Measurements from ENCODE around the gene GNB3. TPM values are rescaled to one million over a fixed set of nuclear protein-coding genes. Genes with fewer than 3 reads are reported as not detected.

Gene GNB3
- total and polyA plus RNA-seq, 2 of the 4 experiments (the other 2 are of a cell fraction): 0.72 to 20.5 TPM

DNA sequence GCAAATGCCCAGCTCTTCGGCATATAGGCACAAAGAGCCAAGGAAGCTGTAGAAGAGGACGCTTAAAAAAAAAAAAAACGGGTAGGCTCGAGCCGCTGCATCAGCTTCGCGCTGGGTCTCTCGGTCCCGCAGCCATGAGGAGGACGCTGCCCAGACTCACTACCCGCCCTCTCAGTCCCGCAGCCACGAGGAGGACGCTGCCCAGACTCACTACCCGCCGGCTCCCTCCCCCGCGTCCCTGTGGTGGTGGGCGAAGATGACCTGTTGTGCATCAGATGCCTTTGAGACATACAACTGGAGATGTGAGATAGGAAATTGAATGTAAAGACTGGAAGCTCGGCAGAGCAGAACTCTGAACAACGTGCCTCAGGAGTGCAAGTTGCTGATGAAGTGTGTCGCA lies 43.8 kb downstream of the GNB3 start:
- in situ Hi-C loops (cut with MboI; ENCODE audit: low sequenced_read_pairs): no loop called here

More for the DNA sequence above, 43.8 kb downstream of the GNB3 start:
- H4K8ac ChIP-seq (ENCODE audit: low read depth in 2 of 2, low read length in 2 of 2): no peak overlapping the region
- H3K56ac ChIP-seq (ENCODE audit: extremely low read depth, insufficient read depth, low read length): no peak overlapping the region
- H3K27me3 ChIP-seq (ENCODE audit: control insufficient read depth, insufficient read depth, low read length): no peaks in the 10 kb centered on the region
- intact Hi-C loops (cut with micrococcal nuclease): no loop called here
- ATAC-seq (ENCODE audit: low read depth) (no peak), DNase-seq (no peak)
- H4K20me1 ChIP-seq (ENCODE audit: insufficient read depth, low read length): no peaks in the 10 kb centered on the region
- no peak overlapping the region for H3K27ac ChIP-seq (ENCODE audit: insufficient read depth, low read length)
- no peak overlapping the region for H2BK15ac ChIP-seq (ENCODE audit: low read depth, low read length)
- no TSS peak for BruUV-seq (replicated peaks)
- TF ChIP-seq CTCF (conservative IDR thresholded peaks at IDR 0.05; ENCODE audit: low read depth, low read length) (no peak), CHD1 (IDR thresholded peaks at IDR 0.05; ENCODE audit: low read depth, low read length) (no peak), MXI1 (IDR thresholded peaks at IDR 0.05; ENCODE audit: borderline replicate concordance, low read depth, low read length) (no peak), MAFK (IDR thresholded peaks at IDR 0.05; ENCODE audit: low read depth, low read length) (no peak), RCOR1 (IDR thresholded peaks at IDR 0.05; ENCODE audit: insufficient replicate concordance, low read length) (no peak)
- H3K79me1 ChIP-seq (ENCODE audit: low read depth in 1 of 2, low read length in 2 of 2): peaks cover 4 to 5% of the 10 kb centered on the region in 2 experiments; a peak in 2 of 4 replicates
- H3K9me3 ChIP-seq (ENCODE audit: control insufficient read depth, insufficient read depth, low read length): no peaks in the 10 kb centered on the region
- 61% methylated on average over 13 of the region's 22 CpGs; no CpG with 5 or more reads in 1 of the 2 experiments for WGBS, 2 experiments (ENCODE audit: extremely low coverage in 2 of 2, insufficient read length in 1 of 2)
- H4K91ac ChIP-seq (ENCODE audit: insufficient read depth, low read depth, low read length): no peak overlapping the region
- H3K4ac ChIP-seq (ENCODE audit: low read depth, low read length): no peak overlapping the region
- H3K18ac ChIP-seq (ENCODE audit: low read depth, low read length): no peak overlapping the region
- H3K14ac ChIP-seq (replicated peaks; ENCODE audit: low read depth, low read length): no peak overlapping the region
- peaks cover 17% of the 10 kb centered on the region for H3K36me3 ChIP-seq (ENCODE audit: control insufficient read depth, insufficient read depth, low read length)
- H2AK9ac ChIP-seq (replicated peaks; ENCODE audit: low read depth, low read length, poor library complexity): no peak overlapping the region
- no peak overlapping the region for H2BK20ac ChIP-seq (ENCODE audit: low read depth, low read length)
- POLR2A ChIA-PET (ENCODE audit: unreplicated experiment): no interaction called here
- dilution Hi-C loops (cut with HindIII; ENCODE audit: low sequenced_read_pairs, unreplicated experiment): no loop called here
- H3K4me1 ChIP-seq (ENCODE audit: control insufficient read depth, insufficient read depth, low read length): no peaks in the 10 kb centered on the region
- no peak overlapping the region for H2AFZ ChIP-seq (replicated peaks; ENCODE audit: low read length, poor library complexity)
- no peak overlapping the region for H2AK5ac ChIP-seq (ENCODE audit: low read depth, low read length)
- H4K5ac ChIP-seq (ENCODE audit: low read depth, low read length): no peak overlapping the region
- CTCF ChIA-PET: interaction anchor here (1.8 kb wide), 1 partner anchor 12 kb away, joined by 5 read pairs; the partner anchor contains the start of gene SPSB2
- H3K4me3 ChIP-seq (ENCODE audit: insufficient read depth, low read depth, low read length): no peak overlapping the region
- no peak overlapping the region for H2BK120ac ChIP-seq (ENCODE audit: low read depth, low read length)
- H3K23ac ChIP-seq (ENCODE audit: low read depth, low read length): no peak overlapping the region
- H3K9me1 ChIP-seq (ENCODE audit: insufficient read depth, low read length): 0 out of 2 replicates have a peak, but pooled peaks cover 8% of the 10 kb centered on the region
- no peak overlapping the region for H2BK5ac ChIP-seq (ENCODE audit: low read depth, low read length, poor library complexity, severe bottlenecking)
- H3K4me2 ChIP-seq (ENCODE audit: low read depth, low read length): no peak overlapping the region
- H3K9ac ChIP-seq (ENCODE audit: low read depth, low read length): no peak overlapping the region
